K562 (cell line): ENCODE data around the gene CCT8L2. TPM values are rescaled to one million over a fixed set of nuclear protein-coding genes. Genes with fewer than 3 reads are reported as not detected.

Experiments
- HIVEP1 ChIP-seq: fragments of 250-450 bp; sonication (Bioruptor Pico); IDR thresholded peaks from 2 replicates; pipeline ENCODE4 v1.4.0; 2020; ENCODE audit warnings: mild to moderate bottlenecking
- HMGXB4 ChIP-seq: sonication (generic); formaldehyde crosslinking; IDR thresholded peaks from 2 replicates; pipeline ENCODE4 v1.8.1; 2023; ENCODE audit warnings: mild to moderate bottlenecking, missing genetic modification reagents
- HOMEZ ChIP-seq: fragments of 250-450 bp; sonication (Bioruptor Pico); IDR thresholded peaks from 2 replicates; pipeline ENCODE4 v1.4.0; 2020; ENCODE audit warnings: mild to moderate bottlenecking, moderate library complexity
- KDM4B ChIP-seq, 2 experiments: fragments of 450-650 bp in 1 of 2; sonication (generic) in 1 of 2; IDR thresholded peaks; 2 replicates each; pipeline ENCODE4 v1.6.1; 2016 to 2017; ENCODE audit warnings: borderline replicate concordance in 2 of 2, antibody characterized with exemption in 1 of 2, low read depth in 1 of 2, mild to moderate bottlenecking in 1 of 2
- MCM2 ChIP-seq: fragments of 450-650 bp; IDR thresholded peaks from 2 replicates; pipeline ENCODE4 v1.6.1; 2017; ENCODE audit warnings: low read depth, mild to moderate bottlenecking
- NCOA1 ChIP-seq: fragments of 450-650 bp; IDR thresholded peaks from 2 replicates; pipeline ENCODE4 v1.6.1; 2016; ENCODE audit warnings: low read depth
- NR4A1 ChIP-seq, 2 experiments: fragments of 250-450 bp in 1 of 2; fragments of 450-650 bp in 1 of 2; sonication (Bioruptor Pico) in 1 of 2; IDR thresholded peaks; 2 replicates each; pipeline versions ENCODE4 v1.4.0 to v1.6.1; 2016 to 2020; ENCODE audit warnings: mild to moderate bottlenecking in 2 of 2, missing compliant biosample characterization in 1 of 2, missing genetic modification characterization in 1 of 2, moderate library complexity in 1 of 2
- PHF8 ChIP-seq: fragments of 200-600 bp; sonication (generic); IDR thresholded peaks from 2 replicates; pipeline ENCODE4 v1.6.1; 2012; ENCODE audit warnings: mixed run types, mild to moderate bottlenecking, inconsistent platforms, low read length, moderate library complexity, borderline replicate concordance
- TARDBP ChIP-seq: fragments of 450-650 bp; IDR thresholded peaks from 2 replicates; pipeline ENCODE4 v1.6.1; 2016
- ZBTB11 ChIP-seq, 3 experiments: fragments of 200-800 bp in 1 of 3; fragments of 250-450 bp in 1 of 3; fragments of 450-650 bp in 1 of 3; sonication (Bioruptor Pico) in 1 of 3; sonication (Bioruptor generic) in 1 of 3; formaldehyde crosslinking in 1 of 3; IDR thresholded peaks; 2 replicates each; pipeline versions ENCODE4 v1.6.1 to v1.8.0; 2016 to 2022; ENCODE audit warnings: mild to moderate bottlenecking in 2 of 3, missing genetic modification characterization in 2 of 3, missing compliant biosample characterization in 1 of 3, moderate library complexity in 1 of 3
- ZNF277 ChIP-seq: fragments of 250-450 bp; sonication (Bioruptor Pico); IDR thresholded peaks from 2 replicates; pipeline ENCODE4 v1.8.0; 2022; ENCODE audit warnings: inconsistent platforms, mild to moderate bottlenecking, moderate library complexity, borderline replicate concordance
- ZNF586 ChIP-seq: fragments of 450-650 bp; formaldehyde crosslinking; conservative IDR thresholded peaks from 2 replicates; pipeline ENCODE4 v1.4.0; 2020; ENCODE audit warnings: mild to moderate bottlenecking, moderate library complexity
- ZNF764 ChIP-seq: fragments of 250-450 bp; sonication (Bioruptor Pico); IDR thresholded peaks from 2 replicates; pipeline ENCODE4 v1.4.0; 2020; ENCODE audit warnings: low read depth, mild to moderate bottlenecking, moderate library complexity
- ZNF766 ChIP-seq: fragments of 200-800 bp; sonication (Bioruptor generic); conservative IDR thresholded peaks from 2 replicates; pipeline ENCODE4 v1.6.1; 2016; ENCODE audit warnings: missing genetic modification characterization, missing compliant biosample characterization
- ZNF830 ChIP-seq: fragments of 250-450 bp; sonication (Bioruptor Pico); IDR thresholded peaks from 2 replicates; pipeline ENCODE4 v1.5.0; 2021; ENCODE audit warnings: mild to moderate bottlenecking
- polyA plus RNA-seq, 8 experiments: library from polyadenylated mRNA; depleted of rRNA in 4 of 8; stranded (reverse) in 5 of 8; unstranded in 3 of 8; fragments of >200 nt; fragmentation: Nextera tagmentation in 2 of 8; fragmentation: Illumina TruSeq in 1 of 8; extraction: Ambion mirVana in 2 of 8; extraction: Trizol in 1 of 8; gene quantifications; 2 replicates each; pipeline versions ENCODE4 v1.2.1 to v1.2.3, GENCODE V29; 2011 to 2014; ENCODE audit warnings: inconsistent platforms in 1 of 8, missing spikeins in 1 of 8
- total RNA-seq, 7 experiments: library from RNA; depleted of rRNA in 6 of 7; stranded (reverse); fragments of >200 nt in 6 of 7; fragmentation: Illumina TruSeq in 2 of 7; extraction: Trizol in 2 of 7; gene quantifications; 2 replicates each; pipeline versions ENCODE4 v1.2.1 to v1.2.3, GENCODE V29; 2011 to 2021; ENCODE audit warnings: low replicate concordance in 1 of 7

CCT8L2 gene
- total and polyA plus RNA-seq, 9 of the 15 experiments (the other 6 are each of a cell fraction or from before 2014, with no cell fraction given), result 0.13 TPM; not detected in 8

GRCh38 chr22:16601437-16602223 is 9.0 kb upstream of the CCT8L2 start (continued):
- no peak for TF ChIP-seq ZNF586 (CRISPR knock-in tag)
- no peak for TF ChIP-seq NCOA1
- no peak for TF ChIP-seq HOMEZ (CRISPR knock-in tag)
- peak; percentile 19; the same call in 1 of the 2 replicates for TF ChIP-seq TARDBP
- TF ChIP-seq KDM4B (IDR thresholded peaks at IDR 0.05; ENCODE audit: borderline replicate concordance in 2 of 2, low read depth in 1 of 2), result peak in 1 of 2 experiments; percentile 16; a peak in 1 of 4 replicates
- peak; percentile 75; the same call in 1 of the 2 replicates for TF ChIP-seq HMGXB4 (CRISPR knock-in tag)
- TF ChIP-seq ZNF764 (CRISPR knock-in tag), result 0 out of 2 replicates have a peak, but pooled peaks have one; percentile 14
- no peak for TF ChIP-seq MCM2
- TF ChIP-seq NR4A1 (CRISPR knock-in tag; IDR thresholded peaks at IDR 0.05), result peak; percentile 54
- TF ChIP-seq NR4A1 (tag; IDR thresholded peaks at IDR 0.05), result no peak
- TF ChIP-seq ZNF830 (CRISPR knock-in tag), result no peak
- TF ChIP-seq ZBTB11 (CRISPR knock-in tag; IDR thresholded peaks at IDR 0.05), result peak in 1 of 3 experiments; percentile 21; a peak in 1 of 6 replicates
- no peak for TF ChIP-seq ZNF277
- peak; percentile 69; the same call in 1 of the 2 replicates for TF ChIP-seq PHF8
- TF ChIP-seq ZNF766 (CRISPR knock-in tag), result peak; percentile 89
- peak; percentile 78 for TF ChIP-seq HIVEP1 (CRISPR knock-in tag)
